Activated B cell treated with CpG ODN at 0.5 μM for 24 hours (primary cell): ENCODE measurements around the gene ICOSLG. TPM values are rescaled to one million over a fixed set of nuclear protein-coding genes. Genes with fewer than 3 reads are reported as not detected.
"Not testable (repeated sequence)": the region's sequence is repeated elsewhere in the genome, so short reads cannot be mapped to it uniquely, and the experiment has no call there.

Source experiments
- ATAC-seq: fragments of 200-7000 bp; cut with Tn5 transposase; one replicate; pipeline ENCODE4 v1.10.0; 2021; ENCODE audit warnings: low read depth, mild to moderate bottlenecking, moderate library complexity
- CTCF ChIA-PET: fragments of 350-600 bp; sonication (Branson Sonifier 250); formaldehyde crosslinking; loops from one replicate; lab custom pipeline; 2021; ENCODE audit warnings: antibody characterized with exemption; lab: Charles Lee
- POLR2A ChIA-PET: fragments of 350-600 bp; sonication (Branson Sonifier 250); formaldehyde crosslinking; loops from one replicate; lab custom pipeline; 2021; ENCODE audit warnings: antibody characterized with exemption; lab: Charles Lee
- DNase-seq: peaks from one replicate; pipeline ENCODE4 v3.0.0; 2022
- H3K27ac Mint-ChIP-seq: one replicate; pipeline ENCODE4 v1.8.0; 2020; ENCODE audit warnings: mixed read lengths
- H3K27me3 Mint-ChIP-seq: one replicate; pipeline ENCODE4 v1.8.0; 2021; ENCODE audit warnings: mixed read lengths
- H3K36me3 Mint-ChIP-seq: one replicate; pipeline ENCODE4 v1.8.0; 2021; ENCODE audit warnings: low read depth, mixed read lengths
- H3K4me1 Mint-ChIP-seq: one replicate; pipeline ENCODE4 v1.8.0; 2021; ENCODE audit warnings: mixed read lengths
- H3K4me3 Mint-ChIP-seq: one replicate; pipeline ENCODE4 v1.8.0; 2020; ENCODE audit warnings: mild to moderate bottlenecking, mixed read lengths
- H3K9me3 Mint-ChIP-seq: one replicate; pipeline ENCODE4 v1.8.0; 2020; ENCODE audit warnings: mixed read lengths
- intact Hi-C: fragments of 100-400 bp; cut with micrococcal nuclease; formaldehyde crosslinking; loops from one replicate; pipeline ENCODE4 v1.15.1; 2024
- total RNA-seq: library from RNA; stranded (reverse); gene quantifications from 2 replicates; pipeline ENCODE4 v1.2.3, GENCODE V29; 2022

ICOSLG gene
- total RNA-seq, 1 donor from 2014 or later, result 40.9 TPM

GRCh38 chr21:44190349-44191271 lies 50.1 kb downstream of the ICOSLG start:
- POLR2A ChIA-PET, H3K4me1 Mint-ChIP-seq, H3K36me3 Mint-ChIP-seq, H3K27me3 Mint-ChIP-seq, intact Hi-C loops, H3K27ac Mint-ChIP-seq, H3K9me3 Mint-ChIP-seq, ATAC-seq, CTCF ChIA-PET, DNase-seq, H3K4me3 Mint-ChIP-seq: not testable (repeated sequence)

GRCh38 chr21:44184862-44185261 lies 55.9 kb downstream of the ICOSLG start:
- H3K9me3 Mint-ChIP-seq, H3K27ac Mint-ChIP-seq, DNase-seq, CTCF ChIA-PET, ATAC-seq, POLR2A ChIA-PET, intact Hi-C loops, H3K36me3 Mint-ChIP-seq, H3K4me1 Mint-ChIP-seq, H3K4me3 Mint-ChIP-seq, H3K27me3 Mint-ChIP-seq: not testable (repeated sequence)

GRCh38 chr21:44182202-44182601 lies 58.5 kb downstream of the ICOSLG start:
- H3K9me3 Mint-ChIP-seq, ATAC-seq, H3K4me3 Mint-ChIP-seq, H3K27ac Mint-ChIP-seq, POLR2A ChIA-PET, DNase-seq, H3K36me3 Mint-ChIP-seq, H3K4me1 Mint-ChIP-seq, CTCF ChIA-PET, intact Hi-C loops, H3K27me3 Mint-ChIP-seq: not testable (repeated sequence)

- H3K4me1 Mint-ChIP-seq, CTCF ChIA-PET, H3K27me3 Mint-ChIP-seq, DNase-seq, POLR2A ChIA-PET, H3K9me3 Mint-ChIP-seq, intact Hi-C loops, H3K4me3 Mint-ChIP-seq, H3K36me3 Mint-ChIP-seq, H3K27ac Mint-ChIP-seq, ATAC-seq: not testable (repeated sequence)
Observed at GRCh38 chr21:44181506-44181905, 59.2 kb downstream of the ICOSLG start.

GRCh38 chr21:44176127-44176526 lies 64.6 kb downstream of the ICOSLG start:
- H3K4me3 Mint-ChIP-seq, H3K9me3 Mint-ChIP-seq, intact Hi-C loops, CTCF ChIA-PET, H3K27ac Mint-ChIP-seq, H3K27me3 Mint-ChIP-seq, ATAC-seq, H3K4me1 Mint-ChIP-seq, H3K36me3 Mint-ChIP-seq, DNase-seq, POLR2A ChIA-PET: not testable (repeated sequence)

- H3K4me1 Mint-ChIP-seq, H3K9me3 Mint-ChIP-seq, H3K36me3 Mint-ChIP-seq, intact Hi-C loops, H3K4me3 Mint-ChIP-seq, H3K27ac Mint-ChIP-seq, CTCF ChIA-PET, POLR2A ChIA-PET, DNase-seq, H3K27me3 Mint-ChIP-seq: not testable (repeated sequence)
- ATAC-seq, result peak; percentile 80
Observed at GRCh38 chr21:44175189-44175588, 65.6 kb downstream of the ICOSLG start.

Other genes with a start within 250 kb of the ICOSLG start
- 77.8 and 96.0 TPM in 2 replicates for gene TRAPPC10, start 228.6 kb downstream of the ICOSLG start, total RNA-seq
- gene PWP2, start 133.5 kb downstream of the ICOSLG start, total RNA-seq, result 8.7 and 11.8 TPM in 2 replicates
- gene GATD3, start 107.3 kb downstream of the ICOSLG start, total RNA-seq, result 16.7 and 18.9 TPM in 2 replicates
- not detected in 2 replicates for gene DNMT3L, start 21.0 kb upstream of the ICOSLG start, total RNA-seq
- gene AIRE, start 44.9 kb upstream of the ICOSLG start, total RNA-seq, result 0.10 TPM in 1 of 2 replicates, not detected in the other
- 167 and 174 TPM in 2 replicates for gene PFKL, start 59.1 kb upstream of the ICOSLG start, total RNA-seq
- gene CFAP410, start 98.4 kb upstream of the ICOSLG start, total RNA-seq, result 50.6 and 62.3 TPM in 2 replicates
- 2.4 and 3.9 TPM in 2 replicates for gene TRPM2, start 112.7 kb upstream of the ICOSLG start, total RNA-seq
- gene LRRC3, start 214.6 kb upstream of the ICOSLG start, total RNA-seq, result 0.91 and 1.00 TPM in 2 replicates